ENCODE results near the gene EFNA5.
A peak's percentile ranks its signal among the peaks of the same experiment; 100 is the strongest.

DNA sequence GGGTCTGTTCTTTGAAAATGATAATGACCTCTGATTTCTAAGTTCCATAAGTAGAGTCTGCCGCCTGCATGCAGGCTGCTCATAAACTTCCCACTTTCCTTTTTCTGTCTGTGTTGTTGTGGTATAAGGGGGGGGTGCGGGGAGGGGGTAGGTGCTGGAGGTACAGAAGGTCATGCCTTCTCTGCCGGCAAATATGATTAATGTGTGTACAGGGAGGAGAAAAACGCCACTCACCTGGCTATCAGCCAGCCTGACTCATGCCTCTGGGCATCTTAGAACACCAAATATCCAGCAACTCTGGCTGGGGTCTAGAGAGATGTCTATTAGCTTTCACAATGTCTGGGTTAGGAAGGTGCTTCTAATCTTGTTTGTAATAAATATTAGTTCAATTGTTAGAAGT lies 128.3 kb downstream of the EFNA5 start:
- TF ChIP-seq ZC3H10 (CRISPR knock-in tag; IDR thresholded peaks at IDR 0.05) = no peak
- peak; percentile 36 for TF ChIP-seq ISL1 (CRISPR knock-in tag; IDR thresholded peaks at IDR 0.05)
- TF ChIP-seq CREB5 (CRISPR knock-in tag; IDR thresholded peaks at IDR 0.05; ENCODE audit: low read depth) = no peak
- TF ChIP-seq TCF4 (CRISPR knock-in tag; IDR thresholded peaks at IDR 0.05; ENCODE audit: borderline replicate concordance) = no peak; the same call in 1 of the 2 replicates
- TF ChIP-seq ZNF70 (CRISPR knock-in tag; IDR thresholded peaks at IDR 0.05) = no peak
- TF ChIP-seq, protein P1, sequence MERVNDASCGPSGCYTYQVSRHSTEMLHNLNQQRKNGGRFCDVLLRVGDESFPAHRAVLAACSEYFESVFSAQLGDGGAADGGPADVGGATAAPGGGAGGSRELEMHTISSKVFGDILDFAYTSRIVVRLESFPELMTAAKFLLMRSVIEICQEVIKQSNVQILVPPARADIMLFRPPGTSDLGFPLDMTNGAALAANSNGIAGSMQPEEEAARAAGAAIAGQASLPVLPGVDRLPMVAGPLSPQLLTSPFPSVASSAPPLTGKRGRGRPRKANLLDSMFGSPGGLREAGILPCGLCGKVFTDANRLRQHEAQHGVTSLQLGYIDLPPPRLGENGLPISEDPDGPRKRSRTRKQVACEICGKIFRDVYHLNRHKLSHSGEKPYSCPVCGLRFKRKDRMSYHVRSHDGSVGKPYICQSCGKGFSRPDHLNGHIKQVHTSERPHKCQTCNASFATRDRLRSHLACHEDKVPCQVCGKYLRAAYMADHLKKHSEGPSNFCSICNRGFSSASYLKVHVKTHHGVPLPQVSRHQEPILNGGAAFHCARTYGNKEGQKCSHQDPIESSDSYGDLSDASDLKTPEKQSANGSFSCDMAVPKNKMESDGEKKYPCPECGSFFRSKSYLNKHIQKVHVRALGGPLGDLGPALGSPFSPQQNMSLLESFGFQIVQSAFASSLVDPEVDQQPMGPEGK (CRISPR knock-in tag; IDR thresholded peaks at IDR 0.05; ENCODE audit: borderline replicate concordance) = peak; percentile 89; the same call in 1 of the 2 replicates
- no peak for TF ChIP-seq ZFP30 (CRISPR knock-in tag; IDR thresholded peaks at IDR 0.05)
- TF ChIP-seq OSR1 (CRISPR knock-in tag; IDR thresholded peaks at IDR 0.05) = no peak
- no peak for TF ChIP-seq ZNF8 (CRISPR knock-in tag; IDR thresholded peaks at IDR 0.05)
- no peak for TF ChIP-seq SNAI2 (CRISPR knock-in tag; IDR thresholded peaks at IDR 0.05)
- TF ChIP-seq, protein P2, sequence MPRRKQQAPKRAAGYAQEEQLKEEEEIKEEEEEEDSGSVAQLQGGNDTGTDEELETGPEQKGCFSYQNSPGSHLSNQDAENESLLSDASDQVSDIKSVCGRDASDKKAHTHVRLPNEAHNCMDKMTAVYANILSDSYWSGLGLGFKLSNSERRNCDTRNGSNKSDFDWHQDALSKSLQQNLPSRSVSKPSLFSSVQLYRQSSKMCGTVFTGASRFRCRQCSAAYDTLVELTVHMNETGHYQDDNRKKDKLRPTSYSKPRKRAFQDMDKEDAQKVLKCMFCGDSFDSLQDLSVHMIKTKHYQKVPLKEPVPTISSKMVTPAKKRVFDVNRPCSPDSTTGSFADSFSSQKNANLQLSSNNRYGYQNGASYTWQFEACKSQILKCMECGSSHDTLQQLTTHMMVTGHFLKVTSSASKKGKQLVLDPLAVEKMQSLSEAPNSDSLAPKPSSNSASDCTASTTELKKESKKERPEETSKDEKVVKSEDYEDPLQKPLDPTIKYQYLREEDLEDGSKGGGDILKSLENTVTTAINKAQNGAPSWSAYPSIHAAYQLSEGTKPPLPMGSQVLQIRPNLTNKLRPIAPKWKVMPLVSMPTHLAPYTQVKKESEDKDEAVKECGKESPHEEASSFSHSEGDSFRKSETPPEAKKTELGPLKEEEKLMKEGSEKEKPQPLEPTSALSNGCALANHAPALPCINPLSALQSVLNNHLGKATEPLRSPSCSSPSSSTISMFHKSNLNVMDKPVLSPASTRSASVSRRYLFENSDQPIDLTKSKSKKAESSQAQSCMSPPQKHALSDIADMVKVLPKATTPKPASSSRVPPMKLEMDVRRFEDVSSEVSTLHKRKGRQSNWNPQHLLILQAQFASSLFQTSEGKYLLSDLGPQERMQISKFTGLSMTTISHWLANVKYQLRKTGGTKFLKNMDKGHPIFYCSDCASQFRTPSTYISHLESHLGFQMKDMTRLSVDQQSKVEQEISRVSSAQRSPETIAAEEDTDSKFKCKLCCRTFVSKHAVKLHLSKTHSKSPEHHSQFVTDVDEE (CRISPR knock-in tag; IDR thresholded peaks at IDR 0.05) = peak; percentile 14; the same call in 1 of the 2 replicates
- TF ChIP-seq ZFP3 (CRISPR knock-in tag; IDR thresholded peaks at IDR 0.05) = no peak
- no peak for TF ChIP-seq PPARA (CRISPR knock-in tag; IDR thresholded peaks at IDR 0.05; ENCODE audit: borderline replicate concordance)
